Bronchial epithelial cell (primary cell): ENCODE results near the gene ATP1B1. TPM values are rescaled to one million over a fixed set of nuclear protein-coding genes. Genes with fewer than 3 reads are reported as not detected.
"Not testable (repeated sequence)": the region's sequence is repeated elsewhere in the genome, so short reads cannot be mapped to it uniquely, and the experiment has no call there.

Experiments used
- DNase-seq: peaks from one replicate; pipeline ENCODE4 v3.0.0-alpha.2; 2010; ENCODE audit warnings: low read depth
- FAIRE-seq: peaks from 2 replicates; lab custom pipeline; 2011; peaks lifted over from hg19 to GRCh38; lab: Jason Lieb, UNC
- H3K27me3 ChIP-seq: 2 replicates; pipeline ENCODE4 v1.5.1; 2011; ENCODE audit warnings: low read length; ENCODE audit not compliant: control insufficient read depth, insufficient read depth
- H3K36me3 ChIP-seq: 2 replicates; pipeline ENCODE4 v1.5.1; 2011; ENCODE audit warnings: low read length; ENCODE audit not compliant: control insufficient read depth, insufficient read depth
- H3K4me3 ChIP-seq: 2 replicates; pipeline ENCODE4 v1.5.1; 2011; ENCODE audit warnings: mild to moderate bottlenecking, low read depth, low read length, control low read depth
- CTCF ChIP-seq: IDR thresholded peaks from 2 replicates; pipeline ENCODE4 v1.5.1; 2011; ENCODE audit warnings: mild to moderate bottlenecking, moderate library complexity, low read length, control low read depth, inconsistent platforms; ENCODE audit not compliant: insufficient read depth, severe bottlenecking
- total RNA-seq: library from RNA; depleted of rRNA; stranded (reverse); fragments of >200 nt; gene quantifications from 2 replicates; pipeline ENCODE4 v1.2.1, GENCODE V29; 2014

Gene ATP1B1
- total RNA-seq, 1 donor from 2014 or later, result 49.0 TPM

GRCh38 chr1:169124459-169124858 is 18.0 kb downstream of the ATP1B1 start:
- Histone ChIP-seq H3K27me3 (no peaks in the 10 kb centered on the region), H3K36me3 (peaks cover 6% of the 10 kb centered on the region), H3K4me3 (no peak overlapping the region)
- TF ChIP-seq CTCF, result no peak
- no peak for DNase-seq
- no peak for FAIRE-seq

GRCh38 chr1:169125597-169125996 is 19.1 kb downstream of the ATP1B1 start:
- DNase-seq, FAIRE-seq, H3K36me3 ChIP-seq, H3K4me3 ChIP-seq, H3K27me3 ChIP-seq: not testable (repeated sequence)

GRCh38 chr1:169126335-169126734 is 19.8 kb downstream of the ATP1B1 start:
- no peaks in the 10 kb centered on the region for H3K27me3 ChIP-seq
- H3K36me3 ChIP-seq, result peaks cover 6% of the 10 kb centered on the region
- TF ChIP-seq CTCF, result no peak
- no peak overlapping the region for H3K4me3 ChIP-seq
- DNase-seq (no peak), FAIRE-seq (no peak)

- H3K4me3 ChIP-seq, result no peak overlapping the region
- no peak for DNase-seq
- no peak for FAIRE-seq
- no peak for TF ChIP-seq CTCF
- H3K27me3 ChIP-seq, result no peaks in the 10 kb centered on the region
- H3K36me3 ChIP-seq, result peaks cover 6% of the 10 kb centered on the region
These were observed 20.8 kb downstream of the ATP1B1 start for GRCh38 chr1:169127305-169127704.

- Histone ChIP-seq H3K36me3 (peaks cover 6% of the 10 kb centered on the region), H3K4me3 (no peak overlapping the region), H3K27me3 (no peaks in the 10 kb centered on the region)
- FAIRE-seq (no peak), DNase-seq (no peak)
- TF ChIP-seq CTCF, result no peak
These were observed 22.1 kb downstream of the ATP1B1 start for GRCh38 chr1:169128562-169128961.

- no peak for TF ChIP-seq CTCF
- peaks cover 6% of the 10 kb centered on the region for H3K36me3 ChIP-seq
- H3K4me3 ChIP-seq, result no peak overlapping the region
- DNase-seq (peak; percentile 69), FAIRE-seq (no peak)
- H3K27me3 ChIP-seq, result no peaks in the 10 kb centered on the region
These were observed 22.8 kb downstream of the ATP1B1 start for GRCh38 chr1:169129109-169129784.
